ENCODE results near the gene ADAD2. TPM values are rescaled to one million over a fixed set of nuclear protein-coding genes. Genes with fewer than 3 reads are reported as not detected.
A peak's percentile ranks its signal among the peaks of the same experiment; 100 is the strongest.
"Not testable (repeated sequence)": the region's sequence is repeated elsewhere in the genome, so short reads cannot be mapped to it uniquely, and the experiment has no call there.

The ADAD2 gene
- total and polyA plus RNA-seq, 9 of the 15 experiments (the other 6 are each of a cell fraction or from before 2014, with no cell fraction given), result 0.07 TPM; not detected in 8

- no peak for TF ChIP-seq CEBPZ (IDR thresholded peaks at IDR 0.05; ENCODE audit: borderline replicate concordance, low read depth, low read length)
Measured at GRCh38 chr16:84215531-84215930, 24.6 kb downstream of the ADAD2 start (continued).

GRCh38 chr16:84216144-84216543 is 25.2 kb downstream of the ADAD2 start:
- H4K20me1 ChIP-seq (replicated peaks; ENCODE audit: control insufficient read depth, insufficient read depth, low read length); CTCF ChIA-PET (ENCODE audit: low intra/inter-chr PET ratio); FAIRE-seq; in situ Hi-C loops (cut with MboI); intact Hi-C loops (cut with micrococcal nuclease); H3K4me2 ChIP-seq (ENCODE audit: insufficient read depth, low read length); BruUV-seq (replicated peaks); H3K4me1 ChIP-seq (replicated peaks in 1 of 2; ENCODE audit: control insufficient read depth in 2 of 2, insufficient read depth in 2 of 2, low read length in 2 of 2); DNase-seq (ENCODE audit: extremely low read depth in 1 of 4, low spot score in 3 of 4); H3K9me3 ChIP-seq (replicated peaks; ENCODE audit: control insufficient read depth, insufficient read depth, low read depth, low read length); H2AFZ ChIP-seq (ENCODE audit: low read depth, low read length); H3K9me1 ChIP-seq (ENCODE audit: control insufficient read depth, insufficient read depth, low read length); H3K4me3 ChIP-seq; H3K9ac ChIP-seq (ENCODE audit: insufficient read depth in 1 of 2, low read depth in 2 of 2, low read length in 2 of 2); H3K36me3 ChIP-seq (ENCODE audit: control insufficient read depth, insufficient read depth, low read length); H3K27ac ChIP-seq (ENCODE audit: extremely low read depth, low read depth, low read length); ATAC-seq; H3K79me2 ChIP-seq (ENCODE audit: control insufficient read depth, insufficient read depth, low read length): not testable (repeated sequence)
- H3K27me3 ChIP-seq (ENCODE audit: control insufficient read depth in 2 of 2, insufficient read depth in 2 of 2, low read length in 2 of 2), result peaks cover 61 to 75% of the 10 kb centered on the region in 2 experiments
- peak; percentile 85 for TF ChIP-seq ZNF121 (CRISPR knock-in tag; conservative IDR thresholded peaks at IDR 0.05)
- 3% methylated on average over 3 of the region's 3 CpGs for WGBS (ENCODE audit: insufficient coverage, low coverage, missing lambda C conversion rate)
- POLR2A ChIA-PET, result interaction anchor here (0.8 kb wide), 1 partner anchor 63 kb away, joined by 4 read pairs; no protein-coding TSS in a partner anchor

Data from K562 (cell line).